ENCODE measurements around the gene PLEKHS1. TPM values are rescaled to one million over a fixed set of nuclear protein-coding genes. Genes with fewer than 3 reads are reported as not detected.
"Not testable (repeated sequence)": the region's sequence is repeated elsewhere in the genome, so short reads cannot be mapped to it uniquely, and the experiment has no call there.

PLEKHS1 gene
- total RNA-seq, 2 experiments from 2014 or later: not detected

DNA sequence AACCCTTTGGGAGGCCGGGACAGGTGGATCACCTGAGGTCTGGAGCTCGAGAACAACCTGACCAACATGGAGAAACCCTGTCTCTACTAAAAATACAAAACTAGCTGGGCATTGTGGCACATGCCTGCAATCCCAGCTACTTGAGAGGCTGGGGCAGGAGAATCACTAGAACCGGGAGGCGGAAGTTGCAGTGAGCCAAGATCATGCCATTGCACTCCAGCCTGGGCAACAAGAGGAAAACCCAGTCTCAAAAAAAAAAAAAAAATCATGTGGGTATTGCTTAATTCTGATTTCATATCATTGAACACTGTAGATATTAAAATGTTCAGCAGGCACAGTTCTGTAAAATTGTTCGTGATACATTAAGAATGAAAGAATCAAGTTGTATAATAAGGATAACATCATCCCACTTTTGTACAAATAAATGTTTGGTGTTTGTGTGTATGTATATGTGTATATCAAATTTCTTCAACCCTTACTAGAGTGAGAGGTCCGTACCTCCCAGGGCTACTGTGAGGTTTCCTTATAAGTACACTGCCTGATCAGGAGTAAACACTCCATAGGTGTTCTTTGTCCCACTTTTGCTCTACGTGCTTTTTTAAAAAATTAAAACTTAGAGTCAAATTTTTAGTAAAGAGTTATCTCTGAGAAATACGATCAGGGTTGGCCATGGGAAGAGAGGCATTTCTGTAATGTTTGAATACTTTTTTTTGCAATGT lies 31.7 kb downstream of the PLEKHS1 start:
- ATAC-seq (ENCODE audit: low read depth): no peak

DNA sequence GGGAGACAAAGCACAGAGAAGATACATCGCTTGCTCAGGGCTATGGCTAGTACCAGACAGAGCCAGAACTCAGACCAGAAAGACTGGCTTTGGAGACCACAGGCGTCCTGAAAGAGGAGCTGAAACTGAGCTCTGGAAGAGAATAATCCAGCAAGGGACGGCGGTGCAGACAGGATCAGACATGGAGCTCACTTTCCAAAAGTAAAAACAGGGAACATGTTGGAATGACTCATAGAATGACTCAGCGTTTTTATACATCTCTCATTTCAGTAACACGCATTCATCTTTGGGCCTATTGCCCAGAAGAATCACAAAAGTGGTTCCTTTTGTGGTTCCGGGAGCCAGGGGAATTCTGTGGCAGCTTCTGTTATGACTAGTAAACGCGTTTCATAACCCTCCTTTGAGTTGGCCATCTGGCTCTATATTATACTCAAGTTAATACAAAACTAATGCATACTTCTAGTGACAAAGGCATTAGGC lies 37.2 kb downstream of the PLEKHS1 start:
- Mint-ChIP-seq H3K27me3 (peaks cover 19% of the 10 kb centered on the region), H3K4me3 (no peak overlapping the region), H3K27ac (no peak overlapping the region), H3K4me1 (no peaks in the 10 kb centered on the region), H3K36me3 (no peaks in the 10 kb centered on the region), H3K9me3 (no peaks in the 10 kb centered on the region)
- DNase-seq (no peak), ATAC-seq (ENCODE audit: low read depth) (no peak)
- POLR2A ChIA-PET: no interaction called here

More for the DNA sequence above, 31.7 kb downstream of the PLEKHS1 start:
- DNase-seq: no peak
- POLR2A ChIA-PET: no interaction called here
- Mint-ChIP-seq H3K27ac (no peak overlapping the region), H3K4me1 (no peaks in the 10 kb centered on the region), H3K27me3 (peaks cover 6% of the 10 kb centered on the region), H3K36me3 (no peaks in the 10 kb centered on the region), H3K9me3 (no peaks in the 10 kb centered on the region), H3K4me3 (no peak overlapping the region)

- Mint-ChIP-seq H3K4me3 (no peak overlapping the region), H3K4me1 (no peaks in the 10 kb centered on the region), H3K9me3 (no peaks in the 10 kb centered on the region), H3K27me3 (peaks cover 45% of the 10 kb centered on the region), H3K27ac (no peak overlapping the region), H3K36me3 (no peaks in the 10 kb centered on the region)
- POLR2A ChIA-PET: no interaction called here
- DNase-seq: no peak
- no peak for ATAC-seq (ENCODE audit: low read depth)
Measured at GRCh38 chr10:113791691-113792090, 40.2 kb downstream of the PLEKHS1 start.

DNA sequence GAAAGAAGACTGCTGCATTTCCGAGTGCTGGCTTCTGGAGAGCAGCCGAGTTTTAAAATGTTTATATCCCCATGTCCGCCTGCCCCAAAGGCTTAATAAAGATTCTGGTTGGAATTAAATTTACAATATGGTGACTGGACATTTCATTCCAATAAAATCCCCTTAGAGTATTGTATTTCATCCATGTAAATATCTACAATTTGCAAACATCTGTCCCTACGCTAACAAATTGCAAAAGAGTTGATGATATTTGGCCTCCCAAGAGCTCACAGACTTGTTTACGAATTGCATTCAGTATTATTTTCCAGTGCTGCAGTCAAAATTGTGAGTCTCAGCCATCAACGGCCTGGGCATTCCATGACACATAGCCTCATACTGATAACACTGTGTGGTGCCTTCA lies 50.1 kb downstream of the PLEKHS1 start:
- DNase-seq (no peak), ATAC-seq (ENCODE audit: low read depth) (no peak)
- no peaks in the 10 kb centered on the region for H3K36me3 Mint-ChIP-seq
- POLR2A ChIA-PET: no interaction called here
- H3K27ac Mint-ChIP-seq: no peak overlapping the region
- no peak overlapping the region for H3K4me3 Mint-ChIP-seq
- peaks cover 2% of the 10 kb centered on the region for H3K4me1 Mint-ChIP-seq
- no peaks in the 10 kb centered on the region for H3K9me3 Mint-ChIP-seq
- H3K27me3 Mint-ChIP-seq: peaks cover 48% of the 10 kb centered on the region

DNA sequence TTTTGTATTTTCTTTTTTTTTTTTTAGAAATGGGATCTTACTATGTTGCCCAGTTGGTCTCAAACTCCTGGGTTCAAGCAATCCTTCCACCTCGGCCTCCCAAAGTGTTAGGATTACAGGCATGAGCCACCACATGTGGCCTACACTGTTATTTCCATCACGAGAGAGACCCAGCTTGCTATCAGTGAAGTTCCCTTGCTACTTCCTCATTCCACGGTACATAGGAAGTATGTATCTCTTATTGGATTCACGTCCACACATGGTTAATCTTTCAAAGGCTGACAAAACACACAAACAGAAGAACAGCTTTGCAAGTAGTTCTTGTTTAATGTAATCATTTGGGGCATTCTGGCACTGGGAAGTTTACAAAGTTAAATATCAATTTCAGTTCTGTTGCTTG lies 51.5 kb downstream of the PLEKHS1 start:
- Mint-ChIP-seq H3K4me1 (peaks cover 2% of the 10 kb centered on the region), H3K36me3 (no peaks in the 10 kb centered on the region), H3K9me3 (no peaks in the 10 kb centered on the region), H3K27ac (no peak overlapping the region), H3K27me3 (peaks cover 42% of the 10 kb centered on the region), H3K4me3 (no peak overlapping the region)
- DNase-seq (no peak), ATAC-seq (ENCODE audit: low read depth) (no peak)
- POLR2A ChIA-PET: interaction anchor here (0.7 kb wide), 1 partner anchor 540 kb away, joined by 4 read pairs; no protein-coding TSS in a partner anchor

- H3K36me3 Mint-ChIP-seq: no peaks in the 10 kb centered on the region
- POLR2A ChIA-PET: no interaction called here
- H3K4me1 Mint-ChIP-seq: peaks cover 2% of the 10 kb centered on the region
- DNase-seq (no peak), ATAC-seq (ENCODE audit: low read depth) (no peak)
- H3K9me3 Mint-ChIP-seq: no peaks in the 10 kb centered on the region
- peaks cover 47% of the 10 kb centered on the region for H3K27me3 Mint-ChIP-seq
- H3K4me3 Mint-ChIP-seq: no peak overlapping the region
- no peak overlapping the region for H3K27ac Mint-ChIP-seq
Measured at GRCh38 chr10:113806503-113806902, 55.0 kb downstream of the PLEKHS1 start.

DNA sequence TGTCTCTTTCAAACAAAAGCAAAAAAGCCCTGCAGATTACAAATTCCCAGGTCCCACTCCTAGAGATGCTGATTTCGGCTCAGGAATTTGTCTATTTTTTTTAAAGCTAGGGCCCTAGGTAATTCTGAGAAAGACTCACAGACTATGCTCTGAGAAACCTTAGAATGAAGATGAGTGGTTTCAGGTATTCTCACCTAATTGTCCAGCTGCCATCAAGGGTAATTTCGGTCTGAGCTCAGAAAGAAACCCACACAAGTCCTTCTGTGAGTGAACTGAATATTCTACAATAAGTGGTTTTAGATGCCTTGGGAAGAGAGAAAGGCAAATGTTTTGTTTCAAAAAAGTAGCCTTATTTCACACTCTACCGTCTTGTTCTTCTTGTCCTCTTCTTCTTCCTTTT lies 56.7 kb downstream of the PLEKHS1 start:
- no peaks in the 10 kb centered on the region for H3K36me3 Mint-ChIP-seq
- H3K4me3 Mint-ChIP-seq: no peak overlapping the region
- ATAC-seq (ENCODE audit: low read depth) (no peak), DNase-seq (no peak)
- no peaks in the 10 kb centered on the region for H3K9me3 Mint-ChIP-seq
- no peak overlapping the region for H3K27ac Mint-ChIP-seq
- H3K4me1 Mint-ChIP-seq: no peaks in the 10 kb centered on the region
- POLR2A ChIA-PET: no interaction called here
- peaks cover 52% of the 10 kb centered on the region for H3K27me3 Mint-ChIP-seq

GRCh38 chr10:113814700-113815099 lies 63.2 kb downstream of the PLEKHS1 start:
- H3K9me3 Mint-ChIP-seq; H3K36me3 Mint-ChIP-seq; H3K4me1 Mint-ChIP-seq; DNase-seq; H3K4me3 Mint-ChIP-seq; POLR2A ChIA-PET; H3K27ac Mint-ChIP-seq; ATAC-seq (ENCODE audit: low read depth): not testable (repeated sequence)
- peaks cover 22% of the 10 kb centered on the region for H3K27me3 Mint-ChIP-seq

DNA sequence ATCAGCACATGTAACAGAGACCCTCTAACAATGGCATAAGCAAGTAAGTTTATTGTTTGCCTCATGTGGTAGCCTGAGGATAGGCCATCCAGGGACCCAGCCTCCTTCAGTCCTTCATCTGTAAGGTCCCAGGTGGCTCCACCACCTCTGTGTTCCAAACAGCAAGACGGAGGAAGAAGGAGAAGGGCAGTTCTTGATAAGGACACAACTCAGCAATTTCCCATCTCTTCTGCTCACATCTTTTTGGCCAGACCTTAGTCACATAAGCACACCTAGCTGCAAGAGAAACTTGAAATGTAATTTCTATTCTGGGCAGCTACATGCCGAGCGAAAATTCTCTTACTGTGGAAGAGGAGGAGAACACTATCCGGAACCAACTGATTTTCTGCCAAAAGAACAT lies 68.5 kb downstream of the PLEKHS1 start:
- Mint-ChIP-seq H3K27me3 (peaks cover 16% of the 10 kb centered on the region), H3K36me3 (no peaks in the 10 kb centered on the region), H3K9me3 (no peaks in the 10 kb centered on the region), H3K4me3 (no peak overlapping the region), H3K27ac (no peak overlapping the region), H3K4me1 (no peaks in the 10 kb centered on the region)
- DNase-seq (no peak), ATAC-seq (ENCODE audit: low read depth) (no peak)
- POLR2A ChIA-PET: no interaction called here

DNA sequence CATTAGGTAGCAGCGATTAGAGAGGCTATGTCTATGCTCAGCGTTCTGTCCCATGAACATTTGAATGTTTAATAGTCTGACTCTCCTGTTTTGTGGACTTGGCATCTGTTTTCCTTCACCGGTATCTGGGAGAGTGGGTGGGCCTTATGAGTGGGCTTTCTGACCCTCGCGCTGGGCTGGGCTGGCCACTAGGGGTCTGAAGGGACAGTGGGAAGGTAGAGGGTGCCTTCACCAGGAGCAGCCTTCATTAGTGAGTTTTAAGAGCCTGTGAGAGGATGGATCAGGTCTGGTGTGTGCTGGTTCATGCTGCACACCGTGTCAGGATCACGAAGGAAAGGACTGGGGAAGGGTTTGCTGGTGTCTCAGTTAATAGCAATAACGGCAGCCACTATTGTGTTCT lies 69.0 kb downstream of the PLEKHS1 start:
- DNase-seq (no peak), ATAC-seq (ENCODE audit: low read depth) (no peak)
- POLR2A ChIA-PET: no interaction called here
- H3K9me3 Mint-ChIP-seq: no peaks in the 10 kb centered on the region
- H3K36me3 Mint-ChIP-seq: no peaks in the 10 kb centered on the region
- H3K4me1 Mint-ChIP-seq: no peaks in the 10 kb centered on the region
- H3K27me3 Mint-ChIP-seq: peaks cover 16% of the 10 kb centered on the region
- H3K27ac Mint-ChIP-seq: no peak overlapping the region
- no peak overlapping the region for H3K4me3 Mint-ChIP-seq

- DNase-seq; H3K27ac Mint-ChIP-seq; ATAC-seq (ENCODE audit: low read depth); H3K9me3 Mint-ChIP-seq; POLR2A ChIA-PET; H3K4me3 Mint-ChIP-seq; H3K4me1 Mint-ChIP-seq; H3K36me3 Mint-ChIP-seq: not testable (repeated sequence)
- peaks cover 16% of the 10 kb centered on the region for H3K27me3 Mint-ChIP-seq
Measured at GRCh38 chr10:113821306-113821705, 69.8 kb downstream of the PLEKHS1 start.

GRCh38 chr10:113822174-113822573 lies 70.7 kb downstream of the PLEKHS1 start:
- POLR2A ChIA-PET: no interaction called here

DNA sequence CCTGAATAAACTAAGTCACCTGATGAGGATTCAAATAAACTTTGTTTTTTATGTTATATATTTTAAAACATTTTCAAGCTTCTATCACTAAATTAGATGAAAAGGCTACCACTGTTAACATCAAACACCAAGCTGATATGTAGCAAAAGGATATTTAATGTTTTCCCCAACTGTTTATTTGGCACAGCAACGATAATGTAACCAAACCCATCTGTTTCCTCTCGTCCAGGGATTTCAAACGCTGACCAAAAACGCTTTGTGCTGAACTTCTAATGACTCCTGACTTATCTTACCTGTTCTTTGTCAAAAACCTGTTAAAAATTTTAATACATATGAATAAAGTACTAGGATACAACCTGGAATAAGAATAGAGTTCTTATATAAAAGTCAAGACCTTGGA lies 71.9 kb downstream of the PLEKHS1 start:
- Mint-ChIP-seq H3K9me3 (no peaks in the 10 kb centered on the region), H3K27ac (no peak overlapping the region), H3K27me3 (peaks cover 19% of the 10 kb centered on the region), H3K4me1 (no peaks in the 10 kb centered on the region), H3K36me3 (no peaks in the 10 kb centered on the region), H3K4me3 (no peak overlapping the region)
- ATAC-seq (ENCODE audit: low read depth) (no peak), DNase-seq (no peak)
- POLR2A ChIA-PET: no interaction called here

More at GRCh38 chr10:113822174-113822573, 70.7 kb downstream of the PLEKHS1 start:
- H3K4me3 Mint-ChIP-seq: no peak overlapping the region
- ATAC-seq (ENCODE audit: low read depth) (no peak), DNase-seq (no peak)
- H3K36me3 Mint-ChIP-seq: no peaks in the 10 kb centered on the region
- H3K4me1 Mint-ChIP-seq: no peaks in the 10 kb centered on the region
- no peak overlapping the region for H3K27ac Mint-ChIP-seq
- H3K9me3 Mint-ChIP-seq: no peaks in the 10 kb centered on the region
- H3K27me3 Mint-ChIP-seq: peaks cover 16% of the 10 kb centered on the region

- no peaks in the 10 kb centered on the region for H3K9me3 Mint-ChIP-seq
Measured at GRCh38 chr10:113825791-113826190, 74.3 kb downstream of the PLEKHS1 start.

More at GRCh38 chr10:113825791-113826190, 74.3 kb downstream of the PLEKHS1 start:
- H3K36me3 Mint-ChIP-seq: no peaks in the 10 kb centered on the region
- H3K27ac Mint-ChIP-seq: no peak overlapping the region
- H3K27me3 Mint-ChIP-seq: peaks cover 15% of the 10 kb centered on the region
- POLR2A ChIA-PET: no interaction called here
- DNase-seq (no peak), ATAC-seq (ENCODE audit: low read depth) (no peak)
- H3K4me3 Mint-ChIP-seq: no peak overlapping the region
- H3K4me1 Mint-ChIP-seq: no peaks in the 10 kb centered on the region
